Activated CD8-positive, alpha-beta memory T cell treated with anti-CD3 and anti-CD28 coated beads, Interleukin-2, amount 50 U/mL, for 24 hours (primary cell): ENCODE results near the gene ZNF689.
"Not testable (repeated sequence)": the region's sequence is repeated elsewhere in the genome, so short reads cannot be mapped to it uniquely, and the experiment has no call there.

ENCODE experiments used
- DNase-seq: peaks from one replicate; pipeline ENCODE4 v3.0.0-alpha.2; 2020; ENCODE audit errors: extremely low read depth

Gene ZNF689

GRCh38 chr16:30636599-30636998 lies 26.4 kb upstream of the ZNF689 start:
- no peak for DNase-seq

DNA sequence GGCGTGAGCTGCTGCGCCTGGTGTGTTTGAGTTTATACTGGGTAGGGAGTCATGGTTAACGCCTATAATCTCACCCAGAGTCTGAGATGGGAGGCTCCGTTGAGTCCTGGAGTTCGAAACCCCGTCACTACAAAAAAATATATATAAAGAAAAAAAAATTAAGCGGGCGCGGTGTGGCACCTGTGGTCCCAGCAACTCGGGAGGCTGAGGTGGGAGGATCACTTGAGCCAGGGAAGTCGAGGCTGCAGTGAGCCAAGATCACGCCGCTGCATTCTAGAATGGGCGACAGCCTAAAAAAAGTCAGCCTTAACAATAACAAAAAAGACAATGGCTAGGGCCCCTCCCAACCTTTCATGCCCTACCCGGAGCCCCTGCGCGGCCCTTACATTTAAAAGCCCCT lies 23.3 kb upstream of the ZNF689 start:
- DNase-seq = no peak

- DNase-seq = not testable (repeated sequence)
Observed at GRCh38 chr16:30632454-30632853, 22.3 kb upstream of the ZNF689 start.

- peak; percentile 81 for DNase-seq
Observed at GRCh38 chr16:30628628-30629540, 18.7 kb upstream of the ZNF689 start.

DNA sequence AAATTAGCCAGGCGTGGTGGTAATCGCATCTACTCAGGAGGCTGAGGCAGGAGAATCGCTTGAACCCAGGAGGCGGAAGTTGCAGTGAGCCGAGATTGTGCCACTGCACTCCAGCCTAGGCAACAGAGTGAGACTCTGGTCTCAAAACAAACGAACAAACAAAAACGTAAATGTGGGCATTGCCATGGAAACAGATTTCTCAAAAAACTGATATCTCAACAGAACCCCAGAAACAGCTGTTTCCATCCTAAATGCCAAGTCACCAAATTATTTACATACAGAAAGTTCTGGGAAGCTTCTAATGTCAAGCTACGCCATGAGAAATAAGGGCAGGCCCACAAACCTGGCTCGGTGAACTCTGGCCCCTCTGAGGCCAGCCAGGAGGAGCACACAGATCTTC lies 16.0 kb upstream of the ZNF689 start:
- no peak for DNase-seq

DNA sequence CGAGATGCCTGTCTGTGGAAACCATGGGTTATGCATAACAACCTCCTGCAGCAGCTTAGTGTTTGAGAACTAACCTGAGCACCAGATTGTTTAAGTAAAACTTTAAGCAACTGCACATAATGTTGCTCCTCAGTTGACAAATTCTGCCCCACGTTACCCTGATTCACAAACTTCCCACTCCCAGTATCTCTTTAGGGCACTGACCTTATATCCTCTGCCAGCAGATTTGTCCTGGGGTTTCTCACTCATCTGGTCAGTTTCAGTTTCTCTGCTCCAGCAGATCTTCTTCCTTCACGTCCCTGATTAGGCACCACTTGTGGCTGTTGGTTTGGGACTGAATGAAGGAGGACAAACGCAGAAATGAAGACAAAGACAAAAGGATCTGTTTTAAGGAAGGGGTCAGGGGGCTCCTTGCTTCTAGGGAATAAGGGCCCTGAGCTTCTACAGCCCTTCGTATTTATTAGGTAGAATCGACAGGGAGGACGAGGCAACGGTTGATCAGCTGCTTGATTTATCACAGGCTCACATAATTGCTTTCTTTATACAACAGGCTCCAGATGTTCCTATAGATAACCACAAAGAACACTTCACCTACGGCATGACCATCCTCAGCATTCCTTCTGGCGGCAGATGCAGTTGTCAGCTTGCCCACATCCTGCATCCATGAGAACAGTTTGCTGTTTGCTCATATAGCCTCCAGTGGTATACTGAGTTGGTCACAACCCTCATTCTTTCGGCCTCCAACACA lies 13.5 kb upstream of the ZNF689 start:
- no peak for DNase-seq

GRCh38 chr16:30622455-30623032 lies 12.4 kb upstream of the ZNF689 start:
- DNase-seq = no peak

- DNase-seq = no peak
Observed at GRCh38 chr16:30621765-30622164, 11.6 kb upstream of the ZNF689 start.

DNA sequence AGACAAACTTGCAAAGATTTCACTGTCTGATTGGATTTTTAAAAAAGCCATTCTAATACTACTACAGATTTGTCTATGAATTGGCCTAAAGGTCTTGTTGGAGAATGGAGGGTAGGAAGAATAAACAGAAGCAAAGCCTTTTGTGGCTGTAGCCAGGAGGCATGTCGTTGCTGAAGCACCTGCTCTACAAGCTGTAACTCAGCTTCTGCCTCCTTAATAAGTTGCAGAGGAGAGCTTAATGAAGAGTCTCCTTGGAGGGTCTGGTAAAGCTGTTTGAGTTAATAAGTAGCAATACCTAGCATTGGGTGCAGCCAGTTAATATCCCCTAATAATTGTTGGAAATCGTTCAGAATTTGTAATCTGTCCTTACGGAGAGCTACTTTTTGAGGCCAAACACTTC lies 10.0 kb upstream of the ZNF689 start:
- no peak for DNase-seq

DNA sequence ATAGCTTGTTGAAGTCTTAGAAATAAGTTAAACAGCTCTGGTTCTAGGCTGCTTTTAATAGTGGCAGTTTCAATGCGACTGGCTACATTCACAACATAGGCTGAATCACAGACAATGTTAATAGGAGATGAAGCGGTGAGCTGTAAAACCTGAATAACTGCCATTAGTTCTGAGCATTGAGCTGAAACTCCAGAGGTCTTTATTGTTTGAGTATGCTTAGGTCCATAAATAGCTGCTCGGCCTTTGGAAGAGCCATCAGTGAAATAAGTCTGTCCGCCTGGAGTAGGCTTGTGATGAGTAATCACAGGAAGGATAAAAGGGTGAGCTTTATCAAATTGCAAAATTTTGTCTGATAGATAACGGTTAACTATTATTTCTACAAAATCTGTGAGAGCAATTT lies 9.4 kb upstream of the ZNF689 start:
- no peak for DNase-seq

DNA sequence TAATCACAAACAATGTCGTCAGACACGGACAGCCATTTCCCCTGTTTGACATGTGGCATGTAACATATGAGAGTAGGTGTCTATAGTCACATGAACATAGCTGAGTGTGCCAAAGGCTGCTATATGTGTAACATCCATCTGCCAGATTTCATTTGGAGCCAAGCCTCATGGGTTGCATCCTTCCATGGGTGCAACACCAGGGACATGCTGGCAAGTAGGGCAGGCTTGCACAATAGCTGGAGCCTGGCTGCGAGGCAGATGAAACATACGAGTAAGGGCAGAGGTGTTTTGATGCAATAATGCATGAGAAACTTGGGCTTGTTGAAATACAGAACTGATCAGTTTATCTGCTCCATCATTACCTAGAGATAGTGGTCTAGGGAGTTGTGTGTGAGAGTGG lies 9.0 kb upstream of the ZNF689 start:
- no peak for DNase-seq

DNA sequence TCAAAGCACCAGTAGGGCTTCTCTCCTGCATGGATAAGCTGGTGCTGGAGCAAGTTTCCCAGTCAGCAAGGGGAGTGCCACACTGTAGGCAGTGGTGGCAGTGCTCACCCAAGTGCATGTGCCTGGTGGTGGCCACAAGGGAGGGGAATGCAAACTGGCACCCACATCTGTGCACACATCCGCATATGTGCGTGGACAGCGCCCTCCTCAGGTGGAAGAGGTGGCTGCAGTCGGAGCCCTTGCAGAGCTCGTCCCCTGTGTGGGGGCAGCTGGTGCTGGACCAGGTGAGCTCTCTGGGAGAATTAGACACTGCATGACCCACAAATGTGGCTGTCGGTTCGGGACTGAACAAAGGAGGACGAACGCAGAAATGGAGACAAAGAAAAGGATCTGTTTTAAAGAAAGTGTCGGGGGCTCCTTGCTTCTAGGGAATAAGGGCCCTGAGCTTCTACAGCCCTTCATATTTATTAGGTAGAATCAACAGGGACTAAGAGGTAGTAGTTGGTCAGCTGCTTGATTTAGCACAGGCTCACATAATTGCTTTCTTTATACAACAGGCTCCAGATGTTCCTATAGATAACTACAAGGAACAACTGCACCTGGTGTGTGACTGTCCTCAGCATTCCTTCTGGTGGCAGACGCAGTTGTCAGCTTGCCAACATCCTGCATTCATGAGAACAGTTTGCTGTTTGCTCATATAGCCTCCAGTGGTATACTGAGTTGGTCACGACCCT lies 5.3 kb upstream of the ZNF689 start:
- DNase-seq = peak; percentile 51

DNA sequence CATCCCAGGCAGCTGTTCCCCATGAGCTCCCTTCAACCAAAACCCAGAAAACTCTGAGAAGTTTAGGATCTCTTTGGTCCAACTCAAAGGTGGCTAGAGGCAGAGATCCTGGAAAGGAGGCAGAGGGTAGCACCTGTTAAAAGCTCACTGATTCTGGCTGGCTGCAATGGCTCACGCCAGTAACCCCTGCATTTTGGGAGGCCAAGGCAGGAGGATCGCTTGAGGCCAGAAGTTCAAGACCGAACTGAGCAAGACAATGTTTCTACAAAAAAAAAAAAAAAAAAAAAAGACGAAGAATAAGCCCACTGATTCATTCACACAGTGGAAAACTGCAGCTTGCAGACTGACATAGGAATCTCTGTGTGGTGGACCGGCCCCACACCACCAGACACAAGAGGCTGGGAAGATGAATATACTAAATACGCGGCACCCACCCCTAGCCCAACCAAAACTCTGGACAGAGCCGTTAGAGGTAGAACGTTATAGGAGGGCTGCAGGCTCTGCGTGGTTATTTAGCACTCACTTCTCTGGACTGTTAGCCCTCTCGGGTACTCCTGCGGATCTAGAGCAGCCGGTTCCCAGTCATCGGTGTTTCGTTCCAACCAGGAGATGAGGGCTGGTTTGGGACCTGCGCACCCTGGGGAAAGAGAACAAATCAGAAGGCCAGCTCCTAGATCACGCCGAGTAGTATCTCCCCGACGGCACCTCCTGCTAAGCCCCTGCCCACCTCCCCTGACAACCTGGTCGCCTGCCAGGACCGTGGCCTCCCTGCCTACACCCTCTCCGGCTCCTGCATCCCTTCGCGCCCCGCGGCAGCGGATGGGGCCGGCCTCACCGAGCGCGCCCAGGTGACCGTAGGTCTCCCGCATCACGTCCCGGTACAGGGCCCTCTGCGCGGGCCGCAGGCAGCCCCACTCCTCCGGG lies 925 bp downstream of the ZNF689 start:
- DNase-seq = no peak

GRCh38 chr16:30606004-30606403 lies 4.2 kb downstream of the ZNF689 start:
- no peak for DNase-seq

DNA sequence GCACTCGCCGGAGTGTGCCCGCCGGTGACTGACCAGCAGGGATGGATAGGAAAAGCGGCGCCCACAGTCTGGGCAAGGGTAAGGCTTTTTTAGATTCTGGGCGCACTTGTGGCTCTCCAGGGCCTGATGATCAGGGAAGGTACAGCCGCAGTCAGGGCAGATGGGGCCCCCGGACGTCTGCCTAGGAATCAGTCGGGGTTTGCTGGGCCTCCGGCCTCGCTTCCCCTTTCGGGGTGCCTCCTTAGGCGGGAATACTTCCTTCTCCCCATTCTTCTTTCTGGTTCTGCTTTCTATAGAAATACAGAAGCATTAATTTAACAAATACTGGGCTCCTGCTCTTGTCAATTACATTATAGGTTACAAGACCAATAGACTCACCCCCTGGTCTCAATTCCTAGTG lies 5.0 kb downstream of the ZNF689 start:
- no peak for DNase-seq

GRCh38 chr16:30604316-30604947 lies 5.8 kb downstream of the ZNF689 start:
- no peak for DNase-seq

GRCh38 chr16:30603945-30604315 lies 6.3 kb downstream of the ZNF689 start:
- no peak for DNase-seq

DNA sequence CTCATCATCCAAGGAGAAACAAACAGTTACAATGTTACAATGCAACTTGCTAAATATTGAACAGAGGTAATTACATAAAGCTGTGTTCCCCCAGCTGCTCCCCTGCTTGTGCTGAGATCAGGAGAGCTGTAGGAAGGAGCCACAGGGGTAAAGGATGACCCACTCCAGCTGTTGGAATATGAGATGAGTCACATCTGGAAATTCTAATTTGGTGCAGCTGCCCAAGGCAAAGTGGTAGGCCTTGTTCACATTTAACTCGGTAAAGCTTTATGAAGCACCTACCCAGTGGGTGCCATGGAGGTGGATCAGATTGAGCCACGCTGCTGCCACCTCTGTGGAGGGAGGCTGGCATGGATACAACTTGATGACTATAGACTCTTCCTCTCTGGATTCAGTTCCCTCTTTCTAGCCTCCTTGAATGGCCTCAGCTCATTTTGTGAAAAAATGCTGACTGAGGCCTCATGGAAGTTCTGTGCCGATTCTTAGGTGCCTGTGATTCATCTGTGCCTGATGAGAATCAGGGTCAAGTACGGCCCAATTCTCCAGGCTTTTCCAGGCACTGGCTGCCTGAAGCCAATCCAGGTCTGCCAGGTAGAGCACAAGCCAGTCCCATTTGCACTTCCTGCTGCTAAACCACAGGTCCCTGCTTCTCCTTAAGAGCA lies 7.4 kb downstream of the ZNF689 start:
- no peak for DNase-seq

GRCh38 chr16:30601966-30602365 lies 8.2 kb downstream of the ZNF689 start:
- no peak for DNase-seq

GRCh38 chr16:30600929-30601328 lies 9.3 kb downstream of the ZNF689 start:
- no peak for DNase-seq
